T-helper 2 cell treated with Interferon-gamma antibody and Interleukin-4, amounts not matched to agents 5 μg/mL and 100 μg/mL, for 36 hours (primary cell): ENCODE results near the gene SPSB4.
"Not testable (repeated sequence)": the region's sequence is repeated elsewhere in the genome, so short reads cannot be mapped to it uniquely, and the experiment has no call there.

Experiments used
- DNase-seq: peaks from one replicate; pipeline ENCODE4 v3.0.0; 2021; ENCODE audit warnings: low spot score
- H3K27ac Mint-ChIP-seq: one replicate; pipeline ENCODE4 v1.8.0; 2021; ENCODE audit warnings: mild to moderate bottlenecking, mixed read lengths
- H3K27me3 Mint-ChIP-seq: one replicate; pipeline ENCODE4 v1.8.0; 2021; ENCODE audit warnings: low read depth, mixed read lengths
- H3K36me3 Mint-ChIP-seq: one replicate; pipeline ENCODE4 v1.8.0; 2021; ENCODE audit warnings: low read depth, mixed read lengths
- H3K4me1 Mint-ChIP-seq: one replicate; pipeline ENCODE4 v1.8.0; 2021; ENCODE audit warnings: low read depth, mixed read lengths
- H3K4me3 Mint-ChIP-seq: one replicate; pipeline ENCODE4 v1.8.0; 2022; ENCODE audit warnings: mild to moderate bottlenecking, moderate library complexity, mixed read lengths
- H3K9me3 Mint-ChIP-seq: one replicate; pipeline ENCODE4 v1.8.0; 2021; ENCODE audit warnings: mixed read lengths

SPSB4 gene

DNA sequence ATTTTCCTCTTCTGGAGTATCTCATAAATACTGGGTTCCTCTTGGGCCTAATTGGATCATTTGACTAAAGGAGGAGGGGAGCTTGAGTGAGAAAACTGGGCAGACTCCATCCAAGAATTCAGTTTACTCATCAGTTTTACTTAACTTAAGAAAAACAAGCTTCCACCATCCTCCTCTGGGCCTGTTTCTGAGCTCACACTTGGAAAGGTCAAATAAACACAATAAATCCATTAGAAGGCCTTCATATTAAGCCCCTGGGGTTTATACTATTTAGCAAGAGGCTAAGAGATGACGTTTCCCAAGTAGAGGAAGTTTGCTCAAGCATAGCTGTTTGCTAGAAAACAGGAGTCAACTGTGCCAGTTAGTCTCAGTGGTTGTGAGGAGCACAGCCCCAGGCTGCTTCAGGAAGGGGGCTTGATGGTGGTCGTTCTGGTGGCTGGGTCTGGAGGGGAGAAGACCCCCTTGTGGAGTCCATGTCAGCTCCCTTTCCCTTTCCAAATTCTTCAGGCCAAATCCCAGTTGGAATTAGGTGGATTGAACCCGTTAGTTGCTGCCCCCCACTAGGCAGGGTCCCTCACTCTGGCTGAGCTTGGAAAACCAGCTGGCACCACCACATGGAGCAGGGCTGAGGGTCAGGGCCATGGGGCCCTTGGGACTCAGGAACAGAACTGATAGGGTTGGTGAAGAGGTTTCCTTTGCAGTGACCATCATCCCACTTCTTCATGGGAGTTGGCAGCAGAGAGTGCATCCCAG is 64.8 kb downstream of the SPSB4 start:
- H3K9me3 Mint-ChIP-seq: no peaks in the 10 kb centered on the region
- H3K27me3 Mint-ChIP-seq: peaks cover 15% of the 10 kb centered on the region
- peaks cover 2% of the 10 kb centered on the region for H3K4me1 Mint-ChIP-seq
- no peak overlapping the region for H3K4me3 Mint-ChIP-seq
- no peak overlapping the region for H3K27ac Mint-ChIP-seq
- H3K36me3 Mint-ChIP-seq: no peaks in the 10 kb centered on the region
- no peak for DNase-seq

DNA sequence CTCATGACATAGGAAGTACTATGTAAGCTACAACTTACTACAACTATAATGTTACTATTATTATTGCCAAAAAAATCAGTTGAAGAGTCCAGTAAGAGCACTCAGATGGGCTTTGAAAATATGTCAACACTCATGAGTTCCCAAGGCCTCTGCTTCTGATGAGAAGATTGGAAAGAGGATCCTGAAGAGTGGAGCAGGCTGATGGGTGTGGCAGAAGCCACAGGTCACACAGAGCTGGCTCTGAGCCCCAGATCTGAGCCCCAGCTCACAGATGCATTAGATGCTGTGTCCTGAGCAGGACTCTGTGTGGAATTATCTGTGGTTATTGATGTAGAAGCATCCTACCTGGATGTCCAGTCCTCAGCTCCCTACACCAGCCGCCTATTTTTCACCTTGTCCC is 65.6 kb downstream of the SPSB4 start:
- Mint-ChIP-seq H3K27me3 (peaks cover 18% of the 10 kb centered on the region), H3K4me3 (no peak overlapping the region), H3K36me3 (no peaks in the 10 kb centered on the region), H3K27ac (no peak overlapping the region), H3K9me3 (no peaks in the 10 kb centered on the region), H3K4me1 (peaks cover 2% of the 10 kb centered on the region)
- no peak for DNase-seq

DNA sequence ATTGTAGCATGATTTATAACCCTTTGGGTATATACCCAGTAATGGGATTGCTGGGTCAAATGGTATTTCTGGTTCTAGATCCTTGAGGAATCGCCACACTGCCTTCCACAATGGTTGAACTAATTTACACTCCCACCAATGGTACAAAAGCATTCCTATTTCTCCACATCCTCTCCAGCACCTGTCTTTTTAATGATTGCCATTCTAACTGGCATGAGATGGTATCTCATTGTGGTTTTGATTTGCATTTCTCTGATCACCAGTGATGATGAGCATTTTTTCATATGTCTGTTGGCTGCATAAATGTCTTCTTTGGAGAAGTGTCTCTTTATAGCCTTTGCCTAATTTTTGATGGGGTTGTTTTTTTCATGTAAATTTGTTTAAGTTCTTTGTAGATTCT is 66.8 kb downstream of the SPSB4 start:
- not testable (repeated sequence) for H3K9me3 Mint-ChIP-seq, H3K4me1 Mint-ChIP-seq, H3K27ac Mint-ChIP-seq, H3K36me3 Mint-ChIP-seq, DNase-seq, H3K4me3 Mint-ChIP-seq
- H3K27me3 Mint-ChIP-seq: peaks cover 22% of the 10 kb centered on the region

DNA sequence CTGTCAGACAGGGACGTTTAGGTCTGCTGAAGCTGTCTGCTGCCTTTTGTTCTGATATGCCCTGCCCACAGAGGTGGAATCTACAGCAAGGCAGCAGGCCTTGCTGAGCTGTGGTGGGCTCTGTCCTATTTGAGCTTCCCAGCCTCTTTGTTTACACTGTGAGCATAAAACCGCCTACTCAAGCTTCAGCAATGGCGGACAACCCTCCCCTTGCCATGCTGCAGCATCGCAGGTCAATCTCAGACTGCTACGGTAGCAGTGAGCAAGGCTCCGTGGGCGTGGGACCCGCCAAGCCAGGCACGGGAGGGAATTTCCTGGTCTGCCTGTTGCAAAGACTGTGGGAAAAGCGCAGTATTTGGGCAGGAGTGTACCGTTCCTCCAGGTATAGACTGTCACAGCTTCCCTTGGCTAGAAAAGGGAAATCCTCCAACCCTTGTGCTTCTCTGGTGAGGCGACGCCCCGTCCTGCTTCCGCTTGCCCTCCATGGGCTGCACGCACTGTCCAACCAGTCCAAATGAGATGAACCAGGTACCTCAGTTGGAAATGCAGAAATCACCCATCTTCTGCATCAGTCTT is 71.4 kb downstream of the SPSB4 start:
- Mint-ChIP-seq H3K27me3 (peaks cover 25% of the 10 kb centered on the region), H3K4me3 (no peak overlapping the region), H3K9me3 (no peaks in the 10 kb centered on the region), H3K36me3 (no peaks in the 10 kb centered on the region), H3K27ac (no peak overlapping the region), H3K4me1 (peaks cover 2% of the 10 kb centered on the region)
- no peak for DNase-seq

DNA sequence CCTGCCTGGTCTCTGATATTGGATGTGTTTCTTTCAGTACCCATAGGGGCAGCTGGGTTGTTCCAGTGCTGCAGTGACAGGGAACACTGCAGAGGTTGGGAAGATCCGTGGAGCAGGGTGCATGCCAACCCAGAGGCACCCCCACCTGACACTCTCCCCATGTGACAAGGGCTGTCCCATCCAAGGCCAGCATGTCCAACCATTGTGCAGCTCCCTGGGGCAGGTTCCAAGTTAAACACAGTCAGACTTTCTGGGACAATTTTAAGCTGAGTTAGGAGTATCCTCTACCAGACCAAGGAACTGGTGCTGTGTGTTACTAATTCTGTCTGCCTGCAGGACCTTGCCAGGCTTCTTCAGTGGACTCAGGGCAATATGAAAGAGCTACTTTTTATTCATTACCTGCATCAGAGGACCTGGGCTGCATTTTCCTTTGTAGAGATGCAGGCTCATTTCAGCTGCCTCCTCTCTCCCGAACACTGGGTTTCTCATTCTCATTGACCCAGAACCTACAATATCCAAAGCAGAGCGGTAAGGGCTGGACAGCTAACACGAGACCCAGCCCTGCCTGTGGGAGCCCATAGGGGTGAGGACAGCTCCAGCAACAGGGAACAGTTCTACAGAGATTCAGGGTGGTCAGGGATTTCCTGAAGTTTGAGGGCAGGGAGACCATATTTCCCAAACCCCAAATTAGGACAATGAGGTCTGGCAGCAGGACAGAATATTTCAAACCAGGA is 72.7 kb downstream of the SPSB4 start:
- Mint-ChIP-seq H3K27me3 (peaks cover 25% of the 10 kb centered on the region), H3K27ac (no peak overlapping the region), H3K36me3 (no peaks in the 10 kb centered on the region), H3K4me3 (no peak overlapping the region), H3K9me3 (no peaks in the 10 kb centered on the region), H3K4me1 (no peaks in the 10 kb centered on the region)
- DNase-seq: no peak

DNA sequence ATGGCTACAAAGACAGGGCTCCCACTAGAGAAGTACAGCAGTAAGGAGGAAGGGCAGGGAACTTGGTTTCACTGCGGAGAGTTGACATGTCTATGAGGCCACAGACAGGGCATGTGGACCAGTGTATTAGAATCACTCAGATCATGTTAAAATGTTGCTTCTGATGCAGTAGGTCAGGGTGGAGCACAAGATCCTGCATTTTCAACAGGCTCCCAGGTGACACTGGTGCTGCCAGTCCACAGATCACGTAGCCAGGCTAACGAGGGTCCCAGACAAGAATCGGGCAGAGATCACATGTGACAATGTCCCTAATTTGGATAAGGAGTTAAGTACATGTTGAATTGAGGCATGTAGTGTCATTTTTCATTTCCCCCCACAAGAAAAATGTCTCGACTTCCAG is 73.6 kb downstream of the SPSB4 start:
- H3K4me3 Mint-ChIP-seq: no peak overlapping the region
- H3K36me3 Mint-ChIP-seq: no peaks in the 10 kb centered on the region
- H3K27ac Mint-ChIP-seq: no peak overlapping the region
- H3K4me1 Mint-ChIP-seq: no peaks in the 10 kb centered on the region
- H3K27me3 Mint-ChIP-seq: peaks cover 22% of the 10 kb centered on the region
- no peak for DNase-seq
- H3K9me3 Mint-ChIP-seq: no peaks in the 10 kb centered on the region

DNA sequence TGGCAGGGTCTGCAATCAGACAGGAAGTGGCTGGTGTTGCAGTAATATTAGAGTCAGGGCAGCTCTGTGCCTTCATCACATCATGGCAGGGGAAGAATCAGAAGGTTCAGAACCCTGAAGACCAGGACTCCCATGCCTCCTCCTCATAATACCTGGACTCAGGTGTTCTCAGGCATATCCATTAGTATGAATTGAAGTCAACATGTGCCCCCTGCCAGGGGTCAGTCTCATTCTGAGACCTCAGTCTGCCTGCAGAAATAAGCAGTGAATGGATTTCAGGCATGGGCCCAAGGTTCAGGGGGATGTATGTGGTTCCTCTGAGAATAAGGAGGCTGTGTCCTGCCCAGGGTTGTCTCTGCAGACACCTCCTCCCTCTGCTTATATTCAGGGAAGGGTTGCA is 74.2 kb downstream of the SPSB4 start:
- Mint-ChIP-seq H3K27ac (no peak overlapping the region), H3K4me1 (no peaks in the 10 kb centered on the region), H3K4me3 (no peak overlapping the region), H3K9me3 (no peaks in the 10 kb centered on the region), H3K36me3 (no peaks in the 10 kb centered on the region), H3K27me3 (peaks cover 17% of the 10 kb centered on the region)
- DNase-seq: no peak

DNA sequence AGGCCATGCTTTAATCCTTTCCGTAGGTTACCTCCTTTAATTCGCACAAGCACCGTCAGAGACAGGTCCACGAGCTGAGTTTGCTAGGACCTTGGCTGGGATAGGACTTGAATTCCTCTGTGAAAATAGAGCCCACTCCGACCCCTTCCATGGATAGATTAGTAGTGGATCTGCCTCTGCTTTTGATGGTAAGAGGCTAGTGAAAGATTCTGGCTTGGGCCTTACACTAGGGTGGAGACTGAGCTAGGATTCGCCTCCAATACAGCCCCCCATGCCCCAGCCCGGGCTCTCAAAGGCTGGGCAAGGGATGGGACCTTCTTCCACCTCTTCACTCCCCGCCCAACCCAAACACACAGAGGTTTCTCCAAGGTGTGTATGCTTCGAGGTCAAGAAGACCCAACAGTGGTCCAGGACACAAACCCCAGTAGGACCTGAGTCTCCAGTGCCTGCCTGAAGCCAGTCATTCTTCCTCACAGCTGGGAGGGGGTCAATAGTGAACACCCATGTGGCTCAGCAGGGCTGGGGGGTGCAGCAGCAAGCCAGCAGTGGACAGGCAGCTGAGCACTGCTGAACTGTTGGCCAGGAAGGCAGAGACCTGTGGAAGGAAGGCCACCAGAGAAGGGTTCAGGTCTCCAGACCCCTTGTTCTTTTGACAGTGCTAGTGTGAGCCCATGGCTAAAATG is 75.7 kb downstream of the SPSB4 start:
- no peak overlapping the region for H3K27ac Mint-ChIP-seq
- no peak overlapping the region for H3K4me3 Mint-ChIP-seq
- H3K36me3 Mint-ChIP-seq: no peaks in the 10 kb centered on the region
- H3K9me3 Mint-ChIP-seq: no peaks in the 10 kb centered on the region
- peaks cover 13% of the 10 kb centered on the region for H3K27me3 Mint-ChIP-seq
- H3K4me1 Mint-ChIP-seq: no peaks in the 10 kb centered on the region
- no peak for DNase-seq

DNA sequence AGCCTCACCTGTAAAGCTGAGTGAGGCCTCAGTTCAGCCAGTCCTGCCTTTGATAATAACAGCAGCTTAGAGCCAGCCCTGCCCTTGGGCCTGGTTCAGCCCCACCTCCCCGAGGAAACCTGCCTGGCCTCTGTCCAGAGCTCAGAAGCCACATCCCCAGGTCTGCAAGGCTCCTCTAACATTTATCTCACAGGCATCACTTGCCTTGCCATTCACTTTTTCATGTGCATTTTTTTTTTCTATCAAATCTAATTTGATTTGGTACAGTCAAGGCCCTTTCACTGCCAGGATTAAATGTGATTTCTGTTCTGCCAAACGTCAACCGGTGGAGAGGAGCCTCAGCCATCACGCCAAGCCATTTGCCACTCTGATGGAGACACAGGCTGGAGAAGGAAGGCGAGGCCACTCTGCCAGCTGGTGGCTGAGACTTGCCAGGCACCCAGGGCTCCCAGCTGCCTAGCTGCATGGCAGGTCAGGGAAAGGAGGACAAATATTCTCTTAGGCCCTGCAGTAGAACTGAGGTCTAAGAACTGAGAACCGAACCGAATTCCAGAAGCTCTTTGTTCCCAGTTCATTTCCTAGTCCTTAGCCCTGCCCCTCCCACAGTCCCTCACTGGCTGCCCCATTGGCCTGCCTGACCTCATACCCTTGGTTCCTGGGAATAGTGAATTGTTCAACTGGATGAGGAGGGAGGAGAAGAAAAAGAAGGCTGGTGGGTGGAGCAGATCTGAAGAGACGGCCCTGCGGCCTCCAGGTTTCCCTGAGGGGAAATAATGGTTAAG is 76.4 kb downstream of the SPSB4 start:
- no peaks in the 10 kb centered on the region for H3K4me1 Mint-ChIP-seq
- H3K4me3 Mint-ChIP-seq: no peak overlapping the region
- no peak overlapping the region for H3K27ac Mint-ChIP-seq
- H3K36me3 Mint-ChIP-seq: no peaks in the 10 kb centered on the region
- no peaks in the 10 kb centered on the region for H3K9me3 Mint-ChIP-seq
- no peak for DNase-seq
- peaks cover 11% of the 10 kb centered on the region for H3K27me3 Mint-ChIP-seq

DNA sequence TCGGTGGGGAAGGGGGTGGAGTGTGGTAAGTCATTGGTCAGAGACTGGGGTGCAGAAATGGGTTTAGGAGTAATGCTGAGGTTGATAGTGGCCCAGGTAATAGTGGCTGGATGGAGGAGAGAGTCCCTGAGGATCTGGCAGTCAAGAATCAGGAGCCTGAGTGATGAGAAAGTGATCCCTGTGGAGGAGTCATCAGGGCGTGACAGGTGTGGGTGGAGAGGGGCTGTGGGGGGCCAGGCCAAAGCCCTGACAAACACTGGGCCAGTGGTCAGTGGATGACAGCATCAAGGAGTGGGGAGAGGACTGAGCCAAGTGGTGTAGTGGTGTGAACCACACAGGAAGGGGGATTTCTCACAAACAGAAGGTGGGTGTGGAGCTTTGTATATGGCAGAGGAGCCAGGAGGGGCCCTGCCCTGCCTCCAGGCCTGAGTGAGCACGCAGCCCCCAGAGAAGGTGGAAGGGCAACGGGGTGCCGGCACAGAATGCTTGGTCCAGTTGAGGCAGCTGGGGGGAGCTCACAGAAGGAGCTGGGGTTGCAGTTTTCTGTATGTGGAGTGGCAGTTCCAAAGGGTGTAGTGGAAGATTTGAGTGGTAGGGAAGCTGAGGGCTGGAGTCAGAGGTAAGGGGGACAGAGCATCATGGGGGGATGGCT is 77.1 kb downstream of the SPSB4 start:
- no peak for DNase-seq
- H3K27ac Mint-ChIP-seq: no peak overlapping the region
- H3K9me3 Mint-ChIP-seq: no peaks in the 10 kb centered on the region
- no peaks in the 10 kb centered on the region for H3K4me1 Mint-ChIP-seq
- peaks cover 9% of the 10 kb centered on the region for H3K27me3 Mint-ChIP-seq
- H3K4me3 Mint-ChIP-seq: no peak overlapping the region
- no peaks in the 10 kb centered on the region for H3K36me3 Mint-ChIP-seq

DNA sequence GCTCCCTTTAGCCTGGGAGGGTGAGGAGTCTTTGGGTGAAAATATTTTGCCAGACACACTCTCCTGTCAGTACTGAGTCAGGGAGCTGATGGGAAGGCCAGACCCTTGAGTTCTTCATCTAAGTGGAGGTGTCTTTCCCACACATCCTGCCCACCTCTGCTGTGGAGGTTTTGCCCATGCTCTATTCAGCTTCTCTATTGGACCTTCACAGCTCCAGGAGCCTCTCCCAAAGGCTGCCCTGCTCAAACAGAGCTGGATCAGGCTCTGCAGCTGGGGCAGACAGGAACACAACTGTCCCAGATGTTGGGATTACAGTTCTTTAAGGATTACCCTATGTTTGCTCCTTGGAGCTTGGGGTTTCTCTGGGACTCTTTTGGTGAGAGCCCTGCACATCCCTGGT is 77.9 kb downstream of the SPSB4 start:
- Mint-ChIP-seq H3K27me3 (peaks cover 13% of the 10 kb centered on the region), H3K27ac (no peak overlapping the region), H3K9me3 (no peaks in the 10 kb centered on the region), H3K36me3 (no peaks in the 10 kb centered on the region), H3K4me3 (no peak overlapping the region), H3K4me1 (peaks cover under 1% of the 10 kb centered on the region)
- DNase-seq: no peak

DNA sequence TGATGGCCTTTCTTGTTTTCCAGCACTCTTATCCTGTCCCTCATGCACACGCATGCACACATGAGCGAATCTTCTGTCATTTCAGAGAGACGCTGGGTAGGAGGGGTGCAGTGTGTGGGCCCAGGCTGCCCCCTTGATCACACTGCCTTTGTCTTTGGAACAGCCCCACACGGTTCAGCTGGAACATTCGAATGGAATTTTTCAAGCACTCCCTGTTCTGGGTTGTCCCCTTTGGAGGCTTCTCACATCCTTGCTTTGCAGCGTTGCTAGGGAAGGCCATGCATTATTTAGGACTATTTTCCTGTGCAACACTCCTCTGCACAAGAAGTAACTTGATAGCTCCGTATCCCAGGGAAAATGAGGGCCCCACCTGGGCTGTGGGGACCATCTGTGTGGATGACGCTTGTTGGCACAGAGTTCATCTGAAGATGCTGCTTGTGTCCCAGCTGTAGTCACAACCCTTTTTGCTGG is 78.4 kb downstream of the SPSB4 start:
- no peak overlapping the region for H3K4me3 Mint-ChIP-seq
- peaks cover 9% of the 10 kb centered on the region for H3K27me3 Mint-ChIP-seq
- peaks cover 3% of the 10 kb centered on the region for H3K4me1 Mint-ChIP-seq
- H3K9me3 Mint-ChIP-seq: no peaks in the 10 kb centered on the region
- H3K27ac Mint-ChIP-seq: no peak overlapping the region
- no peaks in the 10 kb centered on the region for H3K36me3 Mint-ChIP-seq
- no peak for DNase-seq

DNA sequence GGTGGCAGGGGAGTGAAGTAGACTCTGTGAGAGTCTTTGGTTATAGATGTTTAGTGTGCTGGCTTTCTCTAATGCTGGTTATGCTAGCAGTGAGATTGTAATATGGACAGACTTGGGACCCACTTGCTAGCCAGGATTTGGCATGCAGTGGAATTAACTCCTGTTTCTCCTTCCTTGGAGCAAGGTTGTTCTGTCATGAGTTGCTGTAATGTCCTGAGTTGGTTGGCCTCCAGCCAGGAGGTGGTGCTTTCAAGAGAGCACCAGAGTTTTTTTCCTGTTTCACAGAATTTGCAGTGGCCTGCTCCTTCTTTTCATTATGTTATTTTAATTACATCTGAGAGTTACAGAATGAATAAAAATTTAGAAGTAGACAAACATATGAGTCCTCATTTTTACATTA is 92.4 kb downstream of the SPSB4 start:
- Mint-ChIP-seq H3K36me3 (no peaks in the 10 kb centered on the region), H3K27ac (no peak overlapping the region), H3K9me3 (peaks cover 11% of the 10 kb centered on the region), H3K4me3 (no peak overlapping the region), H3K27me3 (peaks cover under 1% of the 10 kb centered on the region), H3K4me1 (no peaks in the 10 kb centered on the region)
- DNase-seq: no peak
